T-helper 1 cell treated with Interleukin-12 subunit alpha and Interleukin-12 subunit beta and Interleukin-4 antibody, amounts not matched to agents 30 μg/mL and 1 μg/mL, for 36 hours (primary cell): ENCODE measurements around the gene DOCK1.
"Not testable (repeated sequence)": the region's sequence is repeated elsewhere in the genome, so short reads cannot be mapped to it uniquely, and the experiment has no call there.

Source experiments
- H3K27ac Mint-ChIP-seq: one replicate; pipeline ENCODE4 v1.8.0; 2021; ENCODE audit warnings: mild to moderate bottlenecking, mixed read lengths
- H3K27me3 Mint-ChIP-seq: one replicate; pipeline ENCODE4 v1.8.0; 2021; ENCODE audit warnings: low read depth, mixed read lengths
- H3K36me3 Mint-ChIP-seq: one replicate; pipeline ENCODE4 v1.8.0; 2021; ENCODE audit warnings: low read depth, mixed read lengths
- H3K4me1 Mint-ChIP-seq: one replicate; pipeline ENCODE4 v1.8.0; 2021; ENCODE audit warnings: low read depth, mixed read lengths
- H3K4me3 Mint-ChIP-seq: one replicate; pipeline ENCODE4 v1.8.0; 2021; ENCODE audit warnings: mild to moderate bottlenecking, moderate library complexity, mixed read lengths
- H3K9me3 Mint-ChIP-seq: one replicate; pipeline ENCODE4 v1.8.0; 2021; ENCODE audit warnings: mixed read lengths

DOCK1 gene

DNA sequence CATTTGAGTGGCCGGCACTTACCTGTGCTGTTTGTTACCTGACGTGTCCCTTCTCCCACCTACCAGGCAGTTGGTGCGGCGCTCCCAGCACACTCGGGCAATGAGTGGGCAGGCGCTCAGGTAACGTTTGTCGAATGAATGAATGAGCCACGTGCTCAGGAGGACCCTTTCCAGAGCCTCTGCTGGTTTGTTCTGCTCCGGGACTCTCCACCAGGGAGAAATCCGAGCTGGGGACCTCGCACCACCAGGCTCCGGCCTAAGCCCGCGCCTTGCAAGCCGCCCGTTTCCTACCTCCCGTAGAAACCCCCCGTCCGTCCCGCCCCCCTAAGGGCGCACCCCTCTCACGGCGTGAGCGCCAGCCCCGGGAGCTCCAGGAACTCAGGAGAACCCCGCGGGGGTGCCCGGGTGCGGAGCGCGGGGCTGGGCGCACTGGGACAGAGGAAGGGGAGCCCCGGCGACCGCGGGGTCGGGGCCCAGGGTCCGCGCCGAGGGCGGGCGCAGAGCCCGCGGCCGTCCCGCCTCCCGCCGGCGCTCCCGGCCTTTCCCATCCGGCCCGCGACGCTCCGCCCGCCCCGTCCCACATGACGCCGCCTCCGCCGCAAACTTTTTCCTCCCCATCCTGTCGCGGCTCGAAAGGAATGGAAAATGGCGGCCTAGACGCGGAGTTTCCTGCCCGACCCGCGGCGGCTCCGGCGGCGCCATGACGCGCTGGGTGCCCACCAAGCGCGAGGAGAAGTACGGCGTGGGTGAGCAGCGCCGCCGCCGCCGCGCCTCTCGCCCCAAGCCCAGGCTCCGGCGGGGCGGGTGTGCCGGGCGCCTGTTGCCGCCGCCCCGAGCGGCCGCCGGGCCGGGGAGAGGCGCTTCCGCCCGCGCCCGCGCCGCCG lies at the start of gene DOCK1:
Gene DOCK1 (plus strand): TSS at position 611 of the 884 bp plus-strand sequence. CDS start 90 bp downstream, at position 701.
- Mint-ChIP-seq H3K4me1 (no peaks in the 10 kb centered on the region), H3K36me3 (no peaks in the 10 kb centered on the region), H3K9me3 (no peaks in the 10 kb centered on the region), H3K27me3 (peaks cover 20% of the 10 kb centered on the region), H3K27ac (no peak within 1 kb of the TSS), H3K4me3 (peak within 1 kb of the TSS; percentile 53)

DNA sequence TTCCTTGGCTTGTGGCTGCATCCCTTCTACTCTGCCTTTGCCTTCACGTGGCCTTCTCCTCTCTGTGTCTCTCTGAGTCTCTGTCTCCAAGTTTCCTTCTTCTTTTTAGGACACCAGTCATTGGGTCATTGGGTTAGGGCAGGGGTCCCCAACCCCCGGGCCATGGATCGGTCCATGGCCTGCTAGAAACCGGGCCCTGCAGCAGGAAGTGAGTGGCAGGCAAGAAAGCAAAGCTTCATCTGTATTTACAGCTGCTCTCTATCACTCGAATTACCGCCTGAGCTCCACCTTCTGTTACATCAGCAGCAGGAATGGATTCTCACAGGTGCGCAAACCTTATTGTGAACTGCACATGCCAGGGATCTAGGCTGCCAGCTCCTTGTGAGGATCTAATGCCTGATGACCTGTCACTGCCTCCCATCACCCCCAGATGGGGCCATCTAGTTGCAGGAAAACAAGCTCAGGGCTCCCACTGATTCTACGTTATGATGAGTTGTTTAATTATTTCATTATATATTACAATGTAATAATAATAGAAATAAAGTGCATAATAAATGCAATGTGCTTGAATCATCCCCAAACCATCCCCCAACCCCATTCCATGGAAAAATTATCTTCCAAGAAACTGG lies 47.9 kb upstream of the DOCK1 start:
- Mint-ChIP-seq H3K36me3 (no peaks in the 10 kb centered on the region), H3K27ac (no peak overlapping the region), H3K9me3 (peaks cover 17% of the 10 kb centered on the region), H3K27me3 (no peaks in the 10 kb centered on the region), H3K4me3 (no peak overlapping the region), H3K4me1 (no peaks in the 10 kb centered on the region)

DNA sequence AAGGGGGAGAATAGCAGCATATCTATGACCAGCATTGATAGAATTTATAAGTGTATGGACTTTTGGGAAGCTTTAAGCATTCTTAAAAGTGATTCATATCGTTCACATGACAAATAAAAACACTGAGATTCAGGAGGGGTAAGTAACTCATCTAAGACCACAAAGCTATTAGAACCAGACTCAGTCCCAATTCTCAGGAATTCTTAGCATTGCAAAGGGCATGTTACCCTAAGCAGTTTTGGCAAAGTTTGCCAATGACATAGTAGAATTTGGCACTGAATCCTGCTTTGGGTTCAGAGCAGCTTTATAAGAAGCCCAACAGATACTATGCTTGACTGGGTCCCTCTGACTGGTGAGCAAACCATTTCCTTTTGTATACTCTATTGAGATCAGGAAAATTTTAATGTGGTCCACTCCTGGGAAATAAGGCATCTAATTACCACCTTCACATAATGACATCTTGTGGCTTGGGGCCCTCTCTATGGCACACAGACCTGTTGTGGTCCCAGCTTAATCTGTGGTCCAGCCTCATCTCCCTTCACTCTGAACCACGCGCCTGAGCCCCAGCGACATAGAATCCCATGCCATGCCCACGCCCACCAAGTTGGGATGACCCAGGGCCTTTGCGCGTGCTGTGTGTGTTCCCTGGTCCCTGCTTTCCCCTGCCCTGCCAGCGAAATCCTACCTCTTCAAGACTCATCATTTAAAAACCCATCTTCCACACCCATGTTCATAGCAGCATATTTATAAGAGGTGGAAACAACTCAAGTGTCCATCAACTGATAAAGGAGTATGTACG lies 37.5 kb upstream of the DOCK1 start:
- Mint-ChIP-seq H3K4me1 (no peaks in the 10 kb centered on the region), H3K9me3 (peaks cover 12% of the 10 kb centered on the region), H3K27ac (no peak overlapping the region), H3K4me3 (no peak overlapping the region), H3K36me3 (no peaks in the 10 kb centered on the region), H3K27me3 (no peaks in the 10 kb centered on the region)

DNA sequence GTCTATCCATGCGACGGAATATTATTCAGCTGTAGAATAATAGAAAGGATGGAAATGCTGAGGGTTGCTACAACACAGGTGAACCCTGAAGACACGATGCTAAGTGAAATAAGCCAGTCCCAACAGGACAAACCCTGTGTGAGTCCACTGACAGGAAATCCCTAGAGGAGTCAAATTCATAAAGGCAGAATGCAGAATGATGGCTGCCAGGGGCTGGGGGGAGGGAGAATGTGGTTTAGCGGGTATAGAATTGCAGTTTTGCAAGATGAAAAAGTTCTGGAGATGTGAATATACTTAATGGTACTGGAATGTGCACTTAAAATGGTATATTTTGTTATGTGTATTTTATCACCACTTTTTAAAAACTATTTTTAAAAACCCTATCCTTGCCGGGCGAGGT lies 36.9 kb upstream of the DOCK1 start:
- Mint-ChIP-seq H3K4me1 (no peaks in the 10 kb centered on the region), H3K4me3 (no peak overlapping the region), H3K36me3 (no peaks in the 10 kb centered on the region), H3K27ac (no peak overlapping the region), H3K9me3 (peaks cover 12% of the 10 kb centered on the region), H3K27me3 (no peaks in the 10 kb centered on the region)

DNA sequence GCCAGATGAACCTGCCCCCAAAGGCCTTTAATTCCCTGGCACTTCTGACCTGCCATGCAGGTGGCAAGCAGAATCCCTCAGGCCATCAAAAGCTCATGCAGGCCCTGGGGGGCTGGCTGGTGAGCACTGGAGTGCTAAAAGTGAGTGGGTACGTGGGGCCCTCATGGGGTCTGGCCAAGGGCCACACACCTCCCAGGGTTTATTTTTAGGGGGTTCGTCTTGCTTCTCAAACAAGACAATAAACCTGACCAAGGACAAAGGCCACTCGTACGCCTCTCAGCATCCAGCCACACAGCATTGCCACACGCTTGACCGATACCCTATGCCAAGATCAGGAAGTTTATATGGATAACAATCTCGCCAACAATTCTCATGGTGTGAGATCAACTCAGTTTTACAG lies 33.1 kb upstream of the DOCK1 start:
- H3K27ac Mint-ChIP-seq: no peak overlapping the region
- peaks cover 7% of the 10 kb centered on the region for H3K9me3 Mint-ChIP-seq
- no peaks in the 10 kb centered on the region for H3K4me1 Mint-ChIP-seq
- H3K27me3 Mint-ChIP-seq: no peaks in the 10 kb centered on the region
- no peaks in the 10 kb centered on the region for H3K36me3 Mint-ChIP-seq
- no peak overlapping the region for H3K4me3 Mint-ChIP-seq

DNA sequence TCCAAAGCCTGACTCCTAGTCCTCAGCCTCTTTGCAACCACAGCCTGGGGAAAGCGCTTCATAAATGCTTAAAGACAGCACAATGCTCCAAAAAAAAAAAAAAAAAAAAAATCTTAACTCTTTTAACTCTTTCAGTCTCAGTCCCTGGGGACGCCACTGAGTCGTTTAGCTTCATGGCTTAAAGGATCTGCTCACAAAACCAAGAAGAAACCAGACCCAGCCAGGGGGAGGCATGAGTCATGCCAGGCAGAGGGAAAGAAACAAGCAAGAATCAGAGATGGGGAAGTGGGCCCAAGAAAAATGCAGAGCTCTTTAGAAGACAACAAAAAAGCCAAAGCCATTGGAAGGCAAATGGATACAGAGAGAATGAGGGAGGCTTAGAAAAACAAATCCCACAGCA lies 32.5 kb upstream of the DOCK1 start:
- Mint-ChIP-seq H3K9me3 (peaks cover 4% of the 10 kb centered on the region), H3K4me3 (no peak overlapping the region), H3K4me1 (no peaks in the 10 kb centered on the region), H3K27me3 (no peaks in the 10 kb centered on the region), H3K36me3 (no peaks in the 10 kb centered on the region), H3K27ac (no peak overlapping the region)

DNA sequence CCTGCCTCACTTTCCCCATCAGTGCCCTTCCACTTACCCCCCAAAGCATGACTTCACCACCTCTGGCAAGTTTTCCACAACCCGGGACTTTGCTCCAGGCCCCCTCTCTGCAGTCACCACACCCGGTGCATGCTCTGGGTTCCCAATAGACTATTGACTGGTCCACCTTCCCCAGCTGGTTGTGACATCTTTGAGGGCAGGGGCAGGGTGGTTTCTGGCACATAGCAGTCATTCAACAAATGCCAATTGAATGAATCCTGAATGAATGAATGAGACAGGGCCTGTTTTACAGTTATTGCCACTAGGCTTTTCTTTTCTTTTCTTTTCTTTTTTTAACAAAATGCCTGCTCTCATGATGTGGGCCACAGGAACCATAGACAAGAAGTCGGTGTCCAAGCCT lies 28.8 kb upstream of the DOCK1 start:
- Mint-ChIP-seq H3K36me3 (no peaks in the 10 kb centered on the region), H3K27ac (no peak overlapping the region), H3K9me3 (peaks cover 14% of the 10 kb centered on the region), H3K27me3 (no peaks in the 10 kb centered on the region), H3K4me1 (no peaks in the 10 kb centered on the region), H3K4me3 (no peak overlapping the region)

DNA sequence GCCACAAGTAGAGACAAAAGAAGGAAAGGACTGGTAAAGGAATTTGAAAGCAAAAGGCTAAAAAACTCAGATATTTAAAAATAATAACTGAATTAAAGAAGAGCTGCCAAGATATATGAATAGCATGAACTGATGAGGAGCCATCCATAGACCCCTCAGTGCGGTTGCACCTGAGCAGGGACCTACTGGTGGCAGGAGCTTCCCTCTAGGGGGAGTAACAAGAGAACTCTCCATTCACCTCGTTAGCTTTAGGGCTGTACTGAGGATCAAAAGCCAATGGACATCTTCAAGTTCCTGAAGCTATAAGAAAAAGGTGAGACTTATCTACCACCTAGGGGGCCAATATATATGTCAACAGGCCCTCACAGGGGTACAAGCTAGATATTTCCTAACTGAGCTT lies 27.8 kb upstream of the DOCK1 start:
- Mint-ChIP-seq H3K27me3 (no peaks in the 10 kb centered on the region), H3K4me1 (no peaks in the 10 kb centered on the region), H3K4me3 (no peak overlapping the region), H3K9me3 (peaks cover 19% of the 10 kb centered on the region), H3K36me3 (no peaks in the 10 kb centered on the region), H3K27ac (no peak overlapping the region)

DNA sequence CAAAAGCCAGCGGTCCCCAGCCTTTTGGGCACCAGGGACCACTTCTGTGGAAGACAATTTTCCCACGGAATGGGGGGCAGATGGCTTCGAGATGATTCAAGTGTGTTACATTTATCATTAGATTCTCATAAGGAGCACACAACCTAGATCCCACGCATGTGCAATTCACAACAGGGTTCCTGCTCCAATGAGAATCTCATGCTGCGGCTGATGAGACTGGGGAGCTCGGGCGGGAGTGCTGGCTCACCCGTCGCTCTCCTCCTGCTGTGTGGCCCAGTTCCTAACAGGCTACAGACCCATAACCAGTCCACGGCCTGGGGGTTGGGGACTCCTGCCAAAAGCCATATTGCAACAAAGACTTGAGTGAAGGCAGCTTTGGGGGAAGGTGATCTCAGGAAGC lies 26.6 kb upstream of the DOCK1 start:
- Mint-ChIP-seq H3K9me3 (peaks cover 19% of the 10 kb centered on the region), H3K4me1 (no peaks in the 10 kb centered on the region)

DNA sequence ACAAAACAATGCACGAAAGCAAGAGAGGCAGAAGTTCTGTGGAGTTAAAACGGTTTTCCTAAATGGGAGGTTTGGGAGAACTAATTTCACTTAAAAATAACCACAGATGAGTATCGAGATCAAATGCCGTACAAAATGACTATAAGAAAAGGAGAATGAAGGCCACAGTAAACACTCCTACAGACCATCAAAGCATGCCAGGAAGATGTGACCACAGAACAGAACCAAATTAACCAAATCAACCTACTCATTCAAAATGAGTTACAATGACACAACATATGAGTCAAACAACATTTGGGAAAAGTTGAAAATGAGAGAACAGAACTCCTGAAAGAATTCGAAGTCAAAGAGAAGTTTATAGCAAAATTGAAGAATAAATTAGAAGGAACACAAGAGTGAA lies 24.3 kb upstream of the DOCK1 start:
- no peak overlapping the region for H3K27ac Mint-ChIP-seq

More for the DNA sequence above, 26.6 kb upstream of the DOCK1 start:
- Mint-ChIP-seq H3K27ac (no peak overlapping the region), H3K4me3 (no peak overlapping the region), H3K36me3 (no peaks in the 10 kb centered on the region), H3K27me3 (no peaks in the 10 kb centered on the region)

DNA sequence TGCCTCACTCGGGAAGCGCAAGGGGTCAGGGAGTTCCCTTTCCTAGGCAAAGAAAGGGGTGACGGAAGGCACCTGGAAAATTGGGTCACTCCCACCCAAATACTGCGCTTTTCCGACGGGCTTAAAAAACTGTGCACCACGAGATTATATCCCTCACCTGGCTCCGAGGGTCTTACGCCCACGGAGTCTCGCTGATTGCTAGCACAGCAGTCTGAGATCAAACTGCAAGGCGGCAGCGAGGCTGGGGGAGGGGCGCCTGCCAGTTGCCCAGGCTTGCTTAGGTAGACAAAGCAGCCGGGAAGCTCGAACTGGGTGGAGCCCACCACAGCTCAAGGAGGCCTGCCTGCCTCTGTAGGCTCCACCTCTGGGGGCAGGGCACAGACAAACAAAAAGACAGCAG lies 23.2 kb upstream of the DOCK1 start:
- not testable (repeated sequence) for H3K36me3 Mint-ChIP-seq, H3K4me3 Mint-ChIP-seq, H3K27me3 Mint-ChIP-seq, H3K4me1 Mint-ChIP-seq, H3K27ac Mint-ChIP-seq
- H3K9me3 Mint-ChIP-seq: peaks cover 19% of the 10 kb centered on the region

More for the DNA sequence above, 24.3 kb upstream of the DOCK1 start:
- Mint-ChIP-seq H3K4me1 (no peaks in the 10 kb centered on the region), H3K4me3 (no peak overlapping the region), H3K9me3 (peaks cover 19% of the 10 kb centered on the region), H3K36me3 (no peaks in the 10 kb centered on the region), H3K27me3 (no peaks in the 10 kb centered on the region)

DNA sequence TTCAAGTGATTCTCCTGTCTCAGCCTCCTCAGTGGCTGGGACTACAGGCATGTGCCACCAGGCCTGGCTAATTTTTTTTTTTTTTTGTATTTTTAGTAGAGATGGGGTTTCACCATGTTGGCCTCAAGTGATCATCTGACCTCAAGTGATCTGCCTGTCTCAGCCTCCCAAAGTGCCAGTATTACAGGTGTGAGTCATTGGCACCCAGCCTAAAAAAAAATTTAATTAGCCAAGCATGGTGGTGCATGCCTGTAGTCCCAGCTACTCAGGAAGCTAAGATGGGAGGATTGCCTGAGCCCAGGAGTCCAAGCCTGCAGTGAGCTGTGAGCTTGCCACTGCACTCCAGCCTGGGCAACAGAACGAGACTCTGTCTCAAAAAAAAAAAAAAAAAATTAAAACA lies 16.8 kb upstream of the DOCK1 start:
- H3K4me1 Mint-ChIP-seq, H3K27ac Mint-ChIP-seq, H3K36me3 Mint-ChIP-seq, H3K27me3 Mint-ChIP-seq, H3K9me3 Mint-ChIP-seq, H3K4me3 Mint-ChIP-seq: not testable (repeated sequence)

DNA sequence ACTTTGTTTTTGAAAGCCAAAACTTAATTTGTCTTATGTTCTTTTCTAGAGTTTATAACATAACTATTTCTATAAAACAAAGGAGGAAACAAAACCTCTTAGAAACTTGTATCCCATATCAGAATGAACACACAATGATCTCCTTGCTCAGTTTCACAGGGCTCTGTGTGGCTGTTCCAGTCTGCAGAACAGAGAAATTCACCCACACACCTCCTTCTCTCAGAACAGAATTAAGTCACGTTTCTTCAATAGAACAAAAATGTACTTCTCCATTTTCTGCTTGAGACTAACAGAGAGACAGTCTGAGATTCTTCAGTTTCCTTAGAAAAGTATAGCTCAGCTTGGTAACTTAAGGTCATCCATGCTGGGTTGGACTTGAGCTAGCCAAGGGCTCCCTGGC lies 15.8 kb upstream of the DOCK1 start:
- H3K27ac Mint-ChIP-seq: no peak overlapping the region
- no peaks in the 10 kb centered on the region for H3K36me3 Mint-ChIP-seq
- H3K4me1 Mint-ChIP-seq: no peaks in the 10 kb centered on the region
- H3K9me3 Mint-ChIP-seq: peaks cover 6% of the 10 kb centered on the region
- H3K27me3 Mint-ChIP-seq: no peaks in the 10 kb centered on the region
- H3K4me3 Mint-ChIP-seq: no peak overlapping the region

DNA sequence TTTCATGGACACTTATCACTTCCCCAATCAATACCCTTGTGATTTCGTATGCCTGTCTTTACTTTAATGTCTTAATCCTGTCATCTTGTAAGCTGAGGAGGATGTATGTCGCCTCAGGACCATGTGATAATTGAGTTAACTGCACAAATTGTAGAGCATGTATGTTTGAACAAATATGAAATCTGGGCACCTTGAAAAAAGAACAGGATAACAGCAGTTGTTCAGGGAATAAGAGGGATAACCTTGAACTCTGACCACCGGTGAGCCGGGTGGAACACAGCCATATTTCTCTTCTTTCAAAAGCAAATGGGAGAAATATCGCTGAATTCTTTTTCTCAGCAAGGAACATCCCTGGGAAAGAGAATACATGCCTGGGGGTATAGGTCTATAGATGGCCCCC lies 14.4 kb upstream of the DOCK1 start:
- not testable (repeated sequence) for H3K27me3 Mint-ChIP-seq, H3K4me3 Mint-ChIP-seq, H3K4me1 Mint-ChIP-seq, H3K9me3 Mint-ChIP-seq, H3K27ac Mint-ChIP-seq, H3K36me3 Mint-ChIP-seq
